ENCODE measurements around the gene ZNF143.
"Not testable (repeated sequence)": the region's sequence is repeated elsewhere in the genome, so short reads cannot be mapped to it uniquely, and the experiment has no call there.

ZNF143 gene

DNA sequence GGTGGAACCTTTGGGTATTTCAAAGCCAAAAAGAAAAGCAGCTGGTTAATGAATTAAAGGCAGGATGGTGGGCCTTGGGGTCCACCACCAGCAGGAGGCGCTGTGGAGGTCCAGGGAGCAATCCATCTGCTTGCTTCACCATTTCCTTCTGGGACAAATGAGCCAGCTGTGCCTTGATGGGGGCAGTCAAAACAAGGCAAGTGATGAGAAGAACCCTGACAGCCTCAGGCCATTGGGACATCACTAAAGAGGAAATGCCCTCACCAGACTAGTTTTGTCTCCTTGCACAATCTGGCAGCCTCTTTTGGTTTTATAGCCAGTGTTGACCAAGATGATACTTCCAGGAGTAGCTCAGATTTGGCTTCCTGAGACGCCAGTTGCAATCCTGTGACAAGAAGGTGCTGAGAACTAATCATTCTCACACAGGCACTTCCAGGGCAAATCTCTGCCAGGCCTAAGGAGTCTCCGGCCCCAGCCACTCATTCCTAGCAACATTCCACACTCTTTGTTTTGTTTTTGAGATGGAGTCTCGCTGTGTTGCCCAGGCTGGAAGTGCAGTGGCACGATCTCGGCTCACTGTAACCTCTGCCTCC is 74.5 kb downstream of the ZNF143 start:
- H3K4me3 ChIP-seq (ENCODE audit: low read depth, low read length) = no peak overlapping the region

DNA sequence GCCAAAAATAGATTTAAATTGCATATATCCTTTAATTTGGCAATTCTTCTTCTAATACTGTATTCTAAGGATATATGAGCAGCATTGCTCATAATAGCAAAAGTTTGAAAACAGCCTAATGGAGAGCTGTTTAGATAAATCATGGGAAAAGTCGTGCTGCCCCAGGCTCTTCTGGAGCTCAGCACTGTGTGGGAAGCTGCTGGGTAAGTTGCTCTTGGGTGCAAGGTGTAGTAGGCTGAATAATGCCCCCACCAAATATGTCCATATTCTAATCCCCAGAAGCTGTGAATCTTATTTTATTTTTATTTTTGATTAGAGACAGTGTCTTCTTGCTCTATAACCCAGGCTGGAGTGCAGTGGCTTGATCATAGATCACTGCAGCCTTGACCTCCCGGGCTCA is 77.7 kb downstream of the ZNF143 start:
- H3K4me3 ChIP-seq (ENCODE audit: low read depth, low read length) = no peak overlapping the region

DNA sequence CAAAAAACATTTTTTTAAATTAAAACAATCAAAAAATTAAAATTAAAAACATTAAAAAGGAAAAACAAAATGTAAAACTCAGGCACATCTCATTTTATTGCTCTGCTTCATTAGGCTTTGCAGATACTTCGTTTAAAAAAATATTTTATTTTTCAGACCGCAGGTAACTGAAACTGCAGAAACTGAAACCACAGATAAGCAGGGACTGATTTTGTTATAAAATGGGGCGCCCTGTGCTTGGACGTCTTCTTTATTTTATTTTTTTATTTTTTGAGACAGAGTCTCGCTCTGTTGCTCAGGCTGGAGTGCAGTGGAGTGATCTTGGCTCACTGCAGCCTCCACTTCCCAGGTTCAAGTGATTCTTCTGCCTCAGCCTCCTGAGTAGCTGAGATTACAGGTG is 88.4 kb downstream of the ZNF143 start:
- not testable (repeated sequence) for H3K4me3 ChIP-seq (ENCODE audit: low read depth, low read length)

DNA sequence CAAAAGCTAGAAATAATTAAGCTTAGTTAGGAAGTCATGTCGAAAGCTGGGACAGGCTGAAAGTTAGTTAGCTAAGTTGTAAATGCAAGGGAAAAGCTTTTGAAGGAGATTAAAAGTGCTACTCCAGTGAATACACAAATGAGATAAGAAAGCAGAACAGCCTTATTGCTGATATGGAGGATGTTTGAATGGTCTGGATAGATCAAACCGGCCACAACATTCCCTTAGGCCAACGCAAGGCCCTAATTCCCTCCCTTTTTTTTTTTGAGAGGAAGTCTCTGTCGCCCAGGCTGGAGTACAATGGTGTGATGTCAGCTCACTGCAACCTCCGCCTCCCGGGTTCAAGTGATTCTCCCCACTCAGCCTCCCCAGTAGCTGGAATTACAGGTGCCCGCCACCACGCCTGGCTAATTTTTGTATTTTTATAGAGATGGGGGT is 89.4 kb downstream of the ZNF143 start:
- no peak overlapping the region for H3K4me3 ChIP-seq (ENCODE audit: low read depth, low read length)

DNA sequence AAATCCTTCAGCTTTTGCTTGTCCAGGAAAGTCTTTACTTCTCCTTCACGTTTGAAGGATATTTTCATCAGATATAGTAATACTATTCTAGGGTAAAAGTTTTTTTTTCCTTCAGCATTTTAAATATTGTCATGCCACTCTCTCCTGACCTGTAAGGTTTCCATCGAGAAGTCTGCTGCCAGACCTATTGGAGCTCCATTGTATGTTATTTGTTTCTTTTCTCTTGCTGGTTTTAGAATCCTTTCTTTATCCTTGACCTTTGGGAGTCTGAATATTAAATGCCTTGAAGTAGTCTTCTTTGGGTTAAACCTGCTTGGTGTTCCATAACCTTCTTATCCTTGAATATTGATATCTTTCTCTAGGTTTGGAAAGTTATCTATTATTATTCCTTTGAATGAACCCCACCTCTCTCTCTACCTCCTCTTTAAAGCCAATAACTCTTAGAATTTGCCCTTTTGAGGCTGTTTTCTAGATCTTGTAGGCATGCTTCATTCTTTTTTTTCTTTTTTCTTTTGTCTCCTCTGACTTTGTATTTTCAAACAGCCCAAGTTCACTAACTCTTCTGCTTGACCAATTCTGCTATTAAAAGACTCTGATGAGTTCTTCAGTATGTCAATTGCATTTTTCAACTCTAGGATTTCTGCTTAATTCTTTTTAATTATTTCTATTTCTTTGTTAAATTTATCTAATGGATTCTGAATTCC is 100.6 kb downstream of the ZNF143 start:
- no peak overlapping the region for H3K4me3 ChIP-seq (ENCODE audit: low read depth, low read length)

DNA sequence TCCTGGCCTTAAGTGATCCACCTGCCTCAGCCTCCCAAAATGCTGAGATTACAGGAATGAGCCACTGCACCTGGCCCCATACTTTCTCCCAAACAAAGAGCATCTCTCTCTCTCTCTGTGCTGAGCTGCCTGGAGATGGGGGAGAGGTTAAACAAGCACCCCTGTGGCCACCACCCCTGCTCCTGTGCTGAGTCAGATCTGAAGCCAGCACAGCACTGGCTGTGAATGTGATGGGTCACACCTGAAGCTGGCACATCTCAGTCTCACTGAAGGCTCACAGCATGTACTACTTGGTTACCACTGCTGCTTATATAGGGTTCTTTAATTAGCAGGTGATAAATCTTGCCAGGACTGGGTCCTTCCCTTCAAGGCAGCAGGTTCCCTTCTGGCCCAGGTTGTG is 101.9 kb downstream of the ZNF143 start:
- no peak overlapping the region for H3K4me3 ChIP-seq (ENCODE audit: low read depth, low read length)

DNA sequence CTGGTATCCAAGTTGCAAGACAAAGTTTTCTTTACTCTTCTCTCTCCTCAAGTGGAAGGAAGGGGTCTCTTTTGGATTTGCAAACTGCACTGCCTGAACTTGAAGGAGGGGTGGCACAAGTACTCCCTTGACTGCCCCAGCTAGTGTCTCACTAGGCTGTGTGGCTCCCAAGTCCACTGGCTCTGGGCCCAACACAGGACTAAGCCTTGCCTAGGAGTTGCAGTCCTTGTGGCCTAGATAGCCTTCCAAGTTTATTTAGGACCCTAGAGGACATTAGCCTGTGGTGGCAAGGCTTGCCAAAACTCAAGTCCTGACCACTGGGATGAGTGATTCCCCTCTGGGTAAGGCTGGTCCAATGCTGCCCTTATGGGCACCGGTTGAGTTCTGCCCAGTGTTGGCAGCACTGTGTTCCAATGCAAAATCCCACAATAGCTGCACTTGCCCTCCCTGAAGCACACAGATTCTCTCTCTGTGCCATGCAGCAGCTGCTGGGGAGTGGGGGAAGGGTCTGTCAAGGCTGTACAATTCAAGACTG is 102.5 kb downstream of the ZNF143 start:
- H3K4me3 ChIP-seq (ENCODE audit: low read depth, low read length) = no peak overlapping the region

DNA sequence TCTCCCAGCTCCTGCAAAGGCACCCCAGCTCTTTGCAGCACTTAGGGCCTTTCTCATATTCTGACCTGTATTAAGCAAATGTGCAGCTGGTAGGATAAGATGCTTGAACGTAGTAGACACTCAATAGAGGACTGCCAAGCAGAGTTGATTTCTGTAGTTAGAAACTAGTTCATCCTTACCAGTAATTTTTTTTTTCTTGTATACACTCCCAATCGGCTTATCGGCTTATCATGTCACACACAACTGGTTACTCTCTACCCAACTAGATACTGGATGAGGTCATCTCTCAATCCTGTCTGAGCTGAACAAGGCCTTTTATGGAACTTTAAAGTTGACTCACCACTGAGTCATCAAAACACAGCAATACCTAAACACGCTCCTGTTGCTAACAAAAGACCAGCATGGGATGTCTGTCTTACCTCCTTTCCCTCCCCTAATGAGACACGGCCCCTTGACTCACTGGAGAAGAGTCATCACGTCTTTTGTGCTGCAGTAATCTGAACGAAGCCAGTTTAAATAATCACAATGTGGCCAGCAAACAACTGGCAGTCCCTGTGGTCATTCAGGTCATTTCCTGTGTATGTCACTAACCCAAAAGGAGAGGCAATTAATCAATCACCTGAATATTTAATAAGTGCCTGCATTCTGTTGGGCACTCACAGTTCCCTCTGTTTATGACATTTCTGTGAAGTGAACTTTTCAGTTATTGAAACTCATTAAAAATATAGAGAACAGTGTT is 105.2 kb downstream of the ZNF143 start:
- no peak overlapping the region for H3K4me3 ChIP-seq (ENCODE audit: low read depth, low read length)

DNA sequence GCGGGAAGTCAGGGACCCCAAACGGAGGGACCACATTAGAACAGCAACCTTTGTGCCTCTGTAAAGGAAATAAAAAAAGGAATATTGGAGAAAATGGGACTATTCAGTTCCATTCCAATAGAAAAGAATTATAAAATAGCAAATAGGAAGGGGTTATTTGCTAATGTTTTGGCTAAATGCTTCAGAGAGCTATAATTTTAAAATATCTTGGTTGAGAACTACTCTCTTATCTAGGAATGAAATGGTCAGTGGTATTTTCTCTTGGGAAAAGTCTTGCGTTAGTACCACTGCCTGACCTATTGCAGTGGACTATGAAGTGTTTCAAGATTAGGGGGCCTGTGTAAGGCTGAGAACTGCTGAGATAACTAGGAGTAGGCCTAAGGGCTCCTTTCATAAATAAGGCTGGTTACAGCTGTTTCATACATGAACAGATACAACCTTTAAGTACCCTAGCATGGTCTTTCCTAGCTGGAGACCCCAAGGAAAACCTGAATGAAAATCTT is 105.8 kb downstream of the ZNF143 start:
- no peak overlapping the region for H3K4me3 ChIP-seq (ENCODE audit: low read depth, low read length)

DNA sequence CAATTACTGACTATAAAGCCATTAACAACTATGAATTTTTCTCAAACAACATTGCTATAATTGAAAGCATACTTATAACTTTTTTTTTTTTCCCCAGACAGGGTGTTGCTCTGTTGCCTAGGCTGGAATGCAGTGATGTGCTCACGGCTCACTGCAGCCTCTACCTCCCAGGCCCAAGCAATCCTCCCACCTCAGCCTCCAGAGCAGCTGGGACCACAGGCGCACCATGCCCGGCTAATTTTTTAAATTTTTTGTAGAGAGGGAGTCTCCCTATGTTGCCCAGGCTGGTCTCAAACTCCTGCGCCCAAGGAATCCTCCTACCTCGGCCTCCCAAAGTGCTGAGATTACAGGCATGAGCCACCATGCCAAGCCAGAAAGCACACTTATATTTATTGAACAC is 106.6 kb downstream of the ZNF143 start:
- no peak overlapping the region for H3K4me3 ChIP-seq (ENCODE audit: low read depth, low read length)

DNA sequence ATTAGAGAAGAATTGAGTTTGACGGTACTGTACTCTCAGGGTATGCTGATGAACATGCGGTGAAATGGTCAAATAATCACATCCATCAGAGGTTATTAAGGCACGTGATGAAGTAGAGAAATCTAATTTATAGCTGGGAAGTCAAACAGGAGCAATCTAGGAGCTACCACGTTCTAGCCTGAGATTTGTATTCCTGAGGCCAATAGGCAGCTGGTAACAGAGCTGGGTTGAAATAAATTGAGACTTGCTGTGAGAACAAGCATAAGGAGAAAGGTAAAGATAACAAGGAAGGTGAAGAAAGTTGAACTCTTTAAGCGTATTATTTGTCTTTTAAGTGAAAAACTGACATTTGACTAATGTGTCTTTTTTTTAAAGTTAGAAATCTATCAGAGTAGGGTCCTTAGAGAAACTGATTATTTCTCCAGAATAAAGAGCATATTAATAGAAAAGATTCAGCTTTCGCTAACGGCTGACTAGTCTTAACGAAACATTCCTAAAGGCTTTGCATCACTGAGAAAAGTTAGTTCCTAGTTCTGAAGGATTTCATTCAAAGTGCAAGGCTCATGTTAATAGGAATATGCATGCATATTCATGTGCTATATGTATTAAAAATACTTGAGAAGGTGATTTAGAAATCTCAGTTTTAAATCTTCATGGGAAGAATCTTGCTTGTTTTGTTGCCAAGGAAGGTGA is 107.5 kb downstream of the ZNF143 start:
- no peak overlapping the region for H3K4me3 ChIP-seq (ENCODE audit: low read depth, low read length)

DNA sequence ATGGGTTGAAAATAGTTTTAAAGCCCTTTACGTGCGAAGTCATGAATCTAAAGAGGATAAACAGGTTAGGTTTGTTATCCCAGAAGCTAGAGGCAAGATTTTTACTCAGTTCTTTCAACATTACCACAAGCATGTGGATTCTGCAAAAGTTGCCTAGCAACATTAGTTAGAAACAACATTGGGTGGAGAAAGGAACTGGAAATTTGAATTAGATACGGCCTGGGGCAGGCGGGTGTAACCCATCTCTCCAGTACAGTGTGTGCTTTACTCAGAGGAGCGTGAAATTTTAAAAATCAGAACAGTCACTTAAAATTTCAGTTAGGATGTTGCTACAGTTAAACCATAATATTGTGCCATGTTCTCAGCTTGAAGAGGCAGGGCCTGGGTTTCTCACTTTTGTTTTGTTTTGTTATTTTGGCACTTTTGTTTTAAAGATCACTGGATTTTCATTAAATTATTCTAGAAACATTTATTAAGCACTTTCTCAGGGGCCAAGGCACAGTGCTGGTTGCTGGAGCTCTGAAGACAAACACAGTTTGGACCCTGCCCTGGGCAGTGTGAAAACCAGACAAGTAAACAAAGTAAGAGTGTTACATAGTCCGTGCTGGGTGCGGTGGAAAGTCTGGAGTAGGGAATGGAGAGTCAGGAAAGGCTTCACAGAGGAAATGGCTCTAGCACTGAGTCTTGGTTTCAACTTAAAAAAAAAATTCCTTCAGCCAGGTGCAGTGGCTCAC is 108.2 kb downstream of the ZNF143 start:
- H3K4me3 ChIP-seq (ENCODE audit: low read depth, low read length) = no peak overlapping the region

DNA sequence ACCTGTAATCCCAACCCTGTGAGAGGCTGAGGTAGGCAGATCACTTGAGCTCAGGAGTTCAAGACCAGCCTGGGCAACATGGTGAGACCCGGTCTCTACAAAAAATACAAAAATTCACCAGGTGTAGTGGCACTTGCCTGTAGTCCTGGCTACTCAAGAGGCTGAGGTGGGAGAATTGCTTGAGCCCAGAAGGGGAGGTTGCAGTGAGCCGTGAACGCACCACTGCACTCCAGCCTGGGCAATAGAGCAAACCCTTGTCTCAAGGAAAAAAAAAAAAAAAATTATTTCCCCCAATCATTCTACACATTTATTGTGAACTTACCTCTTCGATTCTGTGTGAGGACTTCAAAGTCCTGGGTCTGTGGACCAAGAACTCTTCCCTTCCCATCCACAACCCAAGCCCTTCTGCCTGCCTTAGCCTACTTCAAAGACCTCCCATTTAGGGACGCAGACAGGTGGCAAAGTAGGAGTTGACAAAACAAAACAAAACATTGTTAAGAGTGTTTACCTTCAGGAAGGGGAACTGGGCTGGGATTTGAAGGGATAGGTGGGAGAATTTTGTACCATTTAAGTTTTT is 108.9 kb downstream of the ZNF143 start:
- H3K4me3 ChIP-seq (ENCODE audit: low read depth, low read length) = no peak overlapping the region

DNA sequence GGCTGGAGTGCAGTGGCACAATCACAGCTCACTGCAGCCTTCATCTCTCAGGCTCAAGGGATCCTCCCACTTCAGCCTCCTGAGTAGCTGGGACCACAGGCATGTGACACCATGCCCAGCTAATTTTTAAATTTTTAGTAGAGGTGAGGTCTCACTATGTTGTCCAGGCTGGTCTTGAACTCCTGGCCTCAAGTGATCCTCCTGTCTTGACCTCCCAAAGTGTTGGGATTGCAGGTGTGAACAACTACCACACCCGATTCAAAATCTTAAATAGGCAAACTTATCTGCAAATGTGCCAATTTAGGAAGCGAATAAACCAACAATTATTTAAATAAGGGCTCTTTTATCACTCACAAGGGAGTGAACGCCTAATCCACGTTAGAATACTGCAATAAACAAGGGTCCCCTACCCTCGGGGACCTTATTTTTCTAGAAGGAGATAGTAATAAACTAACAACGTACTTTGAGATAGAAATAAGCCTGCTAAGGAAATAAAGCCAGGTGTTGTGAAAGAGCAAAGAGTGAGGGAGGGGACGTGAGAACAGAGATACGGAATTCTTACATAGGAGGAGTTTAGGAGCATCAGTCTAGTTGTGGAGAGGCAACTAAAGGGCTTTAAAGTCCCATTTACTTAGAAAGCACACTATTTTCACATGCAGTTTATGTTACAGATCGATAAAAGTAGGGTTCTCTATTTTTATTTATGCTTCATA is 109.7 kb downstream of the ZNF143 start:
- no peak overlapping the region for H3K4me3 ChIP-seq (ENCODE audit: low read depth, low read length)

DNA sequence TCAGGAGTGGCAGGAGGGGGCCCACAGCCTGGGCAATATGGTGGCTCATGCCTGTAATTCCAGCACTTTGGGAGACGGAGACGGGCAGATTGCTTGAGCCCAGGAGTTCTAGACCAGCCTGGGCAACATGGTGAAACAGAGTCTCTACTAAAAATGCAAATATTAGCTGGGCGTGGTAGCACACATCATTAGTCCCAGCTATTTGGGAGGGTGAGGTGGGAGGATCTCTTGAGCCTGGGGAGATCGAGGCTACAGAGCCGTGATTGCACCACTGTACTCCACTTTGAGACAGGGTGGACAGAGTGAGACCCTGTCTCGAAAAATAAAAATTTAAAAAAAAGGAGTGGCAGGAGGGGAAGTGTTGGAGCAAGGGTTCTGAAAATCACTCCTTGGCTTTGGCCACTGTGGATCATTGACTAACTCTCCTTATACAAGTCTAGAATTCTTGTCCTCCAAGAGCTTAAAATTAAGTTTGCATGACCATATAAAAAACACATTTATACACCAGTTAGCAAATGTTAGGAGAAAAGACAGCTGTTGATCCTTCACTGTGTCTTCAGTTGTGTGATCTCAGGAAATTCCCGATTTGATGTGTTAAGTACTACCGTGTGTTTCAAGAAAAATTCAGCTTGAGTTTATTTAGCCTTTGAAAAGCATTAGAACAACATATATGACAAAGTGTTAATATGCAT is 110.4 kb downstream of the ZNF143 start:
- no peak overlapping the region for H3K4me3 ChIP-seq (ENCODE audit: low read depth, low read length)

DNA sequence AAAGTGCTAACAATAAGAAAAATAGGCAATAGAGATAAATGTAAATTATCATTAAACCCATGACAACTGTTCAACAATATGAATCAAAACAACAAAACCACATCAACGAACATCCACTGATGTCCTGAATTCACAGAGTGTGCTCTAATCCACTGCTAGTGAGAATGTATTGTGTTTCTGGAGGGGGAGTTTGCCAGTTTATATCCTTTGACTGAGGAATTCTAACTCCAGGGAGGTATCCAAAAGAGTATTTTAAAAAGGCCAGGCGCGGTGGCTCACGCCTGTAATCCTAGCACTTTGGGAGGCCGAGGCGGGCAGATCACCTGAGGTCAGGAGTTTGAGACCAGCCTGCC is 110.9 kb downstream of the ZNF143 start:
- H3K4me3 ChIP-seq (ENCODE audit: low read depth, low read length) = no peak overlapping the region

DNA sequence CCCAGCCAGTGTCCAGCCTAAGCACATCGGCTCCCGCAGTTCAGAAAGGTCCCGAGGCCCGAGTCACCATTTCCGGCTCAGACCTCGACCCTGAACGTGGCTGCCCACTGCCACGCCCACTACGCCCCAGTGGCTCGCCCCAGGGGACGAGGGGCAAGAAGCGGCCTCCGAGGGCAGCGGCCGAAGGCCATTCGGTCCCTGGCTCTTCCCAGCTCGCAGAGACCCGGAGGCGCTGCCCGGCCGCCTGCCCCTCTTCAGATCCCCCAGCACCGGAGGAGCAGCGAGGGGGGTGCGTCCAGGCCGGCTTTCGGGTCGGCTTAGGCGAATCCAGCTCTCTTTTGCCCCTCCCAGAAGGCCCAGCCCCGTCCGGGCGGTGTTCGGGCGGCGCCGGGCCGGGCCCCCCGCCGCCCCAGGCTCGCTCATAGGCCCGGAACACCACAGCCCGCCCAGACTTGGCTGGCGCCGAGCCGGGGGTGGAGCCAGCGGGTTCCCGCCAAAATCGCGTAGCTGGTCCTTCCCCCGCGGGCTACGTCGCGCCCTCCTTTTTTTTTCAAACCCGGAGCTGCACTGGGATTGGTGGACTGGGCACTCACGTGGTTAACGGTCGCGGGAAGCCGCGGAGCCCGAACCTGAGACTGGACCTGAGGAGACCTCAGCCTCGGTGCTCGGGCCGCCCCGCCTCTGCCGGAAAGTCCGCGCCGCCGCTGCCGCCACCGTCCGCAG is 112.4 kb downstream of the ZNF143 start, which contains the start of gene WEE1:
TSS of gene WEE1 (plus strand) at position 619 of the 723 bp plus-strand sequence. CDS start 264 bp downstream, outside the sequence.
- H3K4me3 ChIP-seq (ENCODE audit: low read depth, low read length) = peak within 1 kb of the TSS; percentile 95

Data from iPS-11a (cell line).